ENCODE measurements around the gene NEUROG3.

The NEUROG3 gene

DNA sequence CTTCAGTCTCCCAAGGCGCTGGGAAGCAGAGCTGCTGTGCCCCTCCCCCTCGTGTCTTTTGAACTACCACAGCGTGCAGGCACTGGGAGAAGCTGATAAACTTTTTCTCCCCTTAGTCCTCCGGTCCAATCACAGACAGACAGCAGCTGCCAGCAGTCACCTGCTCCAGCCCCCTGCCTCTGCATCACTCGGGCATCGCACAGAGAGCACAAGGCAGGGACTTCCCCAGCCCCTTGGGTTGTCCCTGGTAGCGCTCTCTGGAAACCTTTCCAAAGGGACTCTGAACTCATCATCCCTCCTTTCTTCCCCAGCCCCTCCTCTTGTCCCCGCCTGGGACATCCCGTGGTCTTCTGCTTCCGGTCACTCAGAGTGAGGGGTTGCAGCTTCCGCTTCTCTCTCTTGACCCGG lies 1.4 kb upstream of the NEUROG3 start:
- H3K27ac ChIP-seq = no peak overlapping the region
- TF ChIP-seq, protein P1, sequence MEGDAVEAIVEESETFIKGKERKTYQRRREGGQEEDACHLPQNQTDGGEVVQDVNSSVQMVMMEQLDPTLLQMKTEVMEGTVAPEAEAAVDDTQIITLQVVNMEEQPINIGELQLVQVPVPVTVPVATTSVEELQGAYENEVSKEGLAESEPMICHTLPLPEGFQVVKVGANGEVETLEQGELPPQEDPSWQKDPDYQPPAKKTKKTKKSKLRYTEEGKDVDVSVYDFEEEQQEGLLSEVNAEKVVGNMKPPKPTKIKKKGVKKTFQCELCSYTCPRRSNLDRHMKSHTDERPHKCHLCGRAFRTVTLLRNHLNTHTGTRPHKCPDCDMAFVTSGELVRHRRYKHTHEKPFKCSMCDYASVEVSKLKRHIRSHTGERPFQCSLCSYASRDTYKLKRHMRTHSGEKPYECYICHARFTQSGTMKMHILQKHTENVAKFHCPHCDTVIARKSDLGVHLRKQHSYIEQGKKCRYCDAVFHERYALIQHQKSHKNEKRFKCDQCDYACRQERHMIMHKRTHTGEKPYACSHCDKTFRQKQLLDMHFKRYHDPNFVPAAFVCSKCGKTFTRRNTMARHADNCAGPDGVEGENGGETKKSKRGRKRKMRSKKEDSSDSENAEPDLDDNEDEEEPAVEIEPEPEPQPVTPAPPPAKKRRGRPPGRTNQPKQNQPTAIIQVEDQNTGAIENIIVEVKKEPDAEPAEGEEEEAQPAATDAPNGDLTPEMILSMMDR (conservative IDR thresholded peaks at IDR 0.05; ENCODE audit: low read depth) = no peak
- CTCF ChIA-PET = interaction anchor here (0.5 to 0.8 kb wide), 2 partner anchors 9 to 54 kb away, joined by 3 read pairs; no protein-coding TSS in a partner anchor
- DNase-seq (ENCODE audit: low spot score) = no peak
- POLR2A ChIA-PET (ENCODE audit: low non-redundant PET) = no interaction called here

DNA sequence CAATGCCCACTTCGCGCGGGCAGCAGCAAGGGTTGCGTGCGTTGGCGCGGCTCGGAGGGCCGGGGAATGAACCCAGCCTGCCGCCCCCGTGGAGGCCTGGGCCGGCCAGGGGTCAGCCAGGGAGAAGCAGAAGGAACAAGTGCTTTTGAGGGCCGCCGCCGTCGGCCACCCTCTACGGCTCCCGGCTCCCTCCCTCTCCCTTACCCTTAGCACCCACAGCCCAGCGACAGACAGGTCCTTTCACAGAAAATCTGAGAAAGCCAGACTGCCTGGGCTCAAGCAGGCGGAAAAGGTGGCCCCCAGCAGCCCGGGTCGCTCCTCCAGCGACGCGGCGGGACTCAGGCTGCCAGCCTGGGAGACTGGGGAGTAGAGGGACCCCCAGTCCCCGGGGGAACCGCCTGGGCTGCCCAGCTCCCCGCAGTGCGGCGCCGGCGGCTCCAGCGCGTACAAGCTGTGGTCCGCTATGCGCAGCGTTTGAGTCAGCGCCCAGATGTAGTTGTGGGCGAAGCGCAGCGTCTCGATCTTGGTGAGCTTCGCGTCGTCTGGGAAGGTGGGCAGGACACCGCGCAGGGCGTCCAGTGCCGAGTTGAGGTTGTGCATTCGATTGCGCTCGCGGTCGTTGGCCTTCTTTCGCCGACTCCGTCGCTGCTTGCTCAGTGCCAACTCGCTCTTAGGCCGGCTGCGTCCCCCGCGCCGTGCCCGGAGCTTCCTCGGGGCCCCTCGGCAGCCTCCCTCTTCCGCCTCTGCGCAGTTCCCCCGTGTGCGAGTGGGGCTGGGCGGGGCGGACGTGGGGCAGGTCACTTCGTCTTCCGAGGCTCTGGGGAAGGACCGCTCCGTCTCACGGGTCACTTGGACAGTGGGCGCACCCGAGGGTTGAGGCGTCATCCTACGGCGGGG lies 815 bp downstream of the NEUROG3 start:
- ChIA-PET CTCF (interaction anchor here (0.5 to 0.7 kb wide), 2 partner anchors 346 to 393 kb away, joined by 4 read pairs; no protein-coding TSS in a partner anchor), POLR2A (ENCODE audit: low non-redundant PET) (no interaction called here)
- no peak for DNase-seq (ENCODE audit: low spot score)
- no peak overlapping the region for H3K27ac ChIP-seq
- TF ChIP-seq, protein P1 (conservative IDR thresholded peaks at IDR 0.05; ENCODE audit: low read depth) = no peak

DNA sequence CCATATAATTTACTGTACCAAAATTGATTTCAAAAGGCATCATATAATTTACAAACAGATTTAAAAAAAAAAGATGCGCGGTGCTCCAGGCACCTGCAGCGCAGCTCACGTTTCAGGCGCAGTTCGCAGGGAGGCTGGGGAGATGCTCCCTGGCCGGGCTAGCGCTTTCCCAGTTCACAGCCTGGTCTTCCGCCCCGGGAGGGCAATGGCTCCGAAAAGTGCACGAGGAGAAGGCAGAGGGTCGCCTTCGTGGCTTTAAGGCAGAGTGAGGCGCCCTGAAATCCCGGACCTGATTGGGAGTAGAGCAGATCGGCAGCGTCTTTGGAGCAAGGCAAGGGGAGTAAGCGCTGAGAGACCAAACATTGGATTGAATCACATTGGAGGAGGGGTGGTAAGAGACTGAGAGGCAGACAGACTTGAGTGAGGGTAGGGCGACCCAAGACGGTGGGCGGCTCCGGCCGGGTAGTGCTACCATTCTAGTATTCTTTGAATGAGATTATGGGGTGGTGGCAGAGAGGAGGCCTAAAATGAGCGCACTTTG lies 1.5 kb downstream of the NEUROG3 start:
- CTCF ChIA-PET = interaction anchor here (0.8 to 0.9 kb wide), 2 partner anchors 19 to 68 kb away, joined by 3 to 4 read pairs; no protein-coding TSS in a partner anchor

DNA sequence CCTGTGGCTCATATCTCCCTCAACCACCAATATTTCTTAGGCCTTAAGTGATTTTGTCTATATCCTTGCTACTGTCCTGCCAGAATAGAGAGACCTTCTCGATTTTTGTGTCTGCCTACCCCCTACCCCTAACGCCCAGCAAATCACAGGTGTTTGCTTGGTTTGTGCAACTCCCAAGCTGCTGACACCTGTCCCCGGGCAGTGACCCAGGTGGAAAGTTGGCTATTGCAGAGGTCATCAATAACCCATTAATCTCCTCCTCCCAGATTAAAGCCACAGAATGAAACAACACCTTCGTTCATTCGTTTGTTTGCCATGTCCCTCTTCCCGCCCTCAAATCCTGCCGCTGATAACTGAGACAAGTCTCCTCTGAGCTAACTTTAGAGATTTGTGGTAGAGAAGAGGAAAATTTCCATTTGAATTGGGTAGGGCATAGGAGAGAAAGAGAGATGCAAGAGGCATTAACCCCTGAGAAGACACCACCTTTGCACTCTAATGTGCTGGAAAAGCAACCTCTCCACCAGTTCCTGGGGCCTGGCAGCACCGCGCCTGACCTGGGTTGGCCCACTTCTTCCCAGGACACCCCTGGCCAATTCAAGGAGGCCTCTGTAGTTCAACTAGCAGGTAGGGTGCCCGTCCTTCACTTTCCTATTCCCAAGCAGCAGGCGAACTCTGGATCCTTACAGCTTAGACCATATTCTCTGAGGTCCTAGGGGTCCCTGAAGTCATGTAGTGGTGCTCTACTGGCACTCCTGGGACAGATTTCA lies 3.0 kb downstream of the NEUROG3 start:
- TF ChIP-seq, protein P1 (conservative IDR thresholded peaks at IDR 0.05; ENCODE audit: low read depth) = no peak
- no peak for DNase-seq (ENCODE audit: low spot score)
- H3K27ac ChIP-seq = no peak overlapping the region
- ChIA-PET CTCF (interaction anchor here (0.6 kb wide), 1 partner anchor 470 kb away, joined by 4 read pairs; no protein-coding TSS in a partner anchor), POLR2A (ENCODE audit: low non-redundant PET) (no interaction called here)

More for the DNA sequence above, 1.5 kb downstream of the NEUROG3 start:
- H3K27ac ChIP-seq = no peak overlapping the region
- DNase-seq (ENCODE audit: low spot score) = no peak
- POLR2A ChIA-PET (ENCODE audit: low non-redundant PET) = no interaction called here
- TF ChIP-seq, protein P1 (conservative IDR thresholded peaks at IDR 0.05; ENCODE audit: low read depth) = no peak

DNA sequence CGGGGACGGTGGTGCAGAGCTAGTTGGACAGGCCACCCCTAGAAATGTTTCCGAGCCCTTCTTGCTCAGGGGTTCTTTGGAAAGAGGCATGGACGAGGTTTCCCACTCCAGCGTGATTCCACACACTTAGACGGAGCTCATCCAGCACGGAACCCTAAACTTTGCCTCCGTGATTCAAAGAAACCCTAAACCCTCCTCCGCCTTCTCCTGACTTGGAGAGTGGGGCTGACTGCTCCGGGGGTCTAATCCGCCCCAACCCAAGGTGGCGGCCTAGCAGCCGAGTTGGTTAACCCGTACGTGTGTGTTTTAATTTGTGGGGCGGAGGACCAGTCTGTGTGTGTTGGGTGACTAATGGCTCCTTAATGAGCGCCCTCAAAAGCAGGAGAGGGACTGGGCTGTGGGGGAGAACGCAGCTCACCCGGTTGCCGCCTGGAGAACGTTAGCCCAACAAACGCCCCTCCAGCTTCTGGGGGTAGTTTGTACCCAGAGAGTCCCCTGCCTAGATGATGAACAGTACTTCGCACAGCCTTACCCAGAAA lies 3.8 kb downstream of the NEUROG3 start:
- POLR2A ChIA-PET (ENCODE audit: low non-redundant PET) = no interaction called here
- no peak for DNase-seq (ENCODE audit: low spot score)
- TF ChIP-seq, protein P1 (conservative IDR thresholded peaks at IDR 0.05; ENCODE audit: low read depth) = no peak

More for the DNA sequence above, 3.8 kb downstream of the NEUROG3 start:
- H3K27ac ChIP-seq = no peak overlapping the region
- CTCF ChIA-PET = interaction anchor here (0.6 to 0.7 kb wide), 2 partner anchors 357 to 469 kb away, joined by 4 read pairs; no protein-coding TSS in a partner anchor
